Aorta (tissue), 5 donors: ENCODE results near the gene BLNK. TPM values are rescaled to one million over a fixed set of nuclear protein-coding genes. Genes with fewer than 3 reads are reported as not detected.

ENCODE experiments used
- ATAC-seq: fragments of 200-7000 bp; cut with Tn5 transposase; one replicate; pipeline ENCODE4 v1.9.1; 2022; ENCODE audit warnings: moderate library complexity; ENCODE audit not compliant: low FRiP score
- DNase-seq, 2 donors: peaks; one replicate each; pipeline ENCODE4 v3.0.0-alpha.2; 2020
- H3K27ac ChIP-seq, 2 donors: one replicate each; pipeline ENCODE4 v1.5.1; 2013; ENCODE audit warnings: low read length in 2 of 2, mild to moderate bottlenecking in 2 of 2, moderate library complexity in 2 of 2, control low read depth in 1 of 2, inconsistent platforms in 1 of 2, low read depth in 1 of 2
- H3K27me3 ChIP-seq, 2 donors: one replicate each; pipeline ENCODE4 v1.6.1; 2013; ENCODE audit warnings: control low read depth in 1 of 2, low read length in 1 of 2, mild to moderate bottlenecking in 1 of 2, moderate library complexity in 1 of 2; ENCODE audit not compliant: insufficient read depth in 2 of 2, control insufficient read depth in 1 of 2
- H3K36me3 ChIP-seq, 2 donors: one replicate each; pipeline ENCODE4 v1.6.1; 2013; ENCODE audit warnings: control low read depth in 1 of 2, low read length in 1 of 2, mild to moderate bottlenecking in 1 of 2; ENCODE audit not compliant: insufficient read depth in 2 of 2, control insufficient read depth in 1 of 2
- H3K4me1 ChIP-seq, 2 donors: one replicate each; pipeline ENCODE4 v1.6.1; 2013; ENCODE audit warnings: low read length in 2 of 2, control low read depth in 1 of 2, mild to moderate bottlenecking in 1 of 2, moderate library complexity in 1 of 2; ENCODE audit not compliant: insufficient read depth in 2 of 2, control insufficient read depth in 1 of 2
- H3K4me3 ChIP-seq, 2 donors: one replicate each; pipeline ENCODE4 v1.5.1; 2013; ENCODE audit warnings: low read length in 2 of 2, control low read depth in 1 of 2, mild to moderate bottlenecking in 1 of 2
- H3K9me3 ChIP-seq: one replicate; pipeline ENCODE4 v1.6.1; 2013; ENCODE audit warnings: mild to moderate bottlenecking, low read length; ENCODE audit not compliant: control insufficient read depth
- WGBS, 2 donors: extraction: QIAGEN DNeasy Blood & Tissue Kit; methylation state at CpG; one replicate each; pipeline ENCODE4 v1.1.7; 2013; 5-methylcytosine and 5-hydroxymethylcytosine counted together
- intact Hi-C, 2 donors: fragments of 100-400 bp; cut with DNase I; formaldehyde crosslinking; loops; one replicate each; pipeline versions ENCODE4 v1.14.2 to v1.15.0; 2022
- polyA plus RNA-seq, 2 donors: library from polyadenylated mRNA; stranded (reverse); fragments of 200-250 nt; gene quantifications; one replicate each; pipeline ENCODE4 v1.2.3, GENCODE V29; 2013
- total RNA-seq, 2 donors: library from RNA; stranded (reverse); fragmentation: NEBNext Ultra II Directional; extraction: Animal tissue kit (Norgen Biotek cat#: 25700); gene quantifications; one replicate each; pipeline ENCODE4 v1.2.1, GENCODE V29; 2021
- donor health status: healthy with polysubstance abuse.
- donor health status: Bipolar disorder and iron deficiency.
- donor health status: DM: no; HTN: no; CAD: no.
- donor health status: DM: no; HTN: no; CAD: no.
- donor health status: DM: yes; HTN: yes; CAD: no.

BLNK gene
- total and polyA plus RNA-seq, 4 donors, result 0.72 to 20.2 (median 8.3) TPM

DNA sequence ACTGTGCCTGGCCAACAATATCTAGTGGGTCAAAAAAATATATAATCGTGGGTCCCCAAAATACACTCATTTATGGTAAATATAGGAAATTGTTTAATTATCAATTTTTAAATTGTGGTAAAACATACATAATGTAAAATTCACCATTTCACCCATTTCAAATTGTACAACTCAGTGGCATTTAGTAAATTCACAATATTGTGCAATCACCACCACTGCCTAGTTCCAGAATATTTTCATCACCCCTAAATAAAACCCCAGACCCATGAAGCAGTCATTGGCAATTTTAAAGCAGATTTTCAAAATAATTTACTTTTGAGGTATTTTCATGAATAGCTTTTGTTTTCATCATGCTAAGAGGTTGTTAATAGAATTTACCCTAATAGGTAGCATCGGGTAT is 10.2 kb downstream of the BLNK start:
- Histone ChIP-seq H3K27me3 (no peaks in the 10 kb centered on the region), H3K36me3 (no peaks in the 10 kb centered on the region), H3K4me1 (no peaks in the 10 kb centered on the region), H3K27ac (no peak overlapping the region), H3K4me3 (no peak overlapping the region), H3K9me3 (no peaks in the 10 kb centered on the region)
- ATAC-seq (no peak), DNase-seq (no peak)
- intact Hi-C loops, result no loop called here
- 92 to 95% methylated on average over 2 of the region's 2 CpGs for WGBS, 2 donors

GRCh38 chr10:96260014-96260413 is 11.4 kb downstream of the BLNK start:
- H3K27ac ChIP-seq, result no peak overlapping the region
- no peak for ATAC-seq

GRCh38 chr10:96259150-96259549 is 12.2 kb downstream of the BLNK start:
- 79 to 83% methylated on average over 6 of the region's 6 CpGs for WGBS, 2 donors
- Histone ChIP-seq H3K4me1 (no peaks in the 10 kb centered on the region), H3K27me3 (no peaks in the 10 kb centered on the region), H3K36me3 (no peaks in the 10 kb centered on the region), H3K9me3 (no peaks in the 10 kb centered on the region), H3K4me3 (no peak overlapping the region), H3K27ac (no peak overlapping the region)
- intact Hi-C loops, result no loop called here
- DNase-seq (no peak), ATAC-seq (no peak)

More at GRCh38 chr10:96260014-96260413, 11.4 kb downstream of the BLNK start:
- no peak overlapping the region for H3K4me3 ChIP-seq
- no peaks in the 10 kb centered on the region for H3K27me3 ChIP-seq
- H3K9me3 ChIP-seq, result no peaks in the 10 kb centered on the region
- H3K36me3 ChIP-seq, result no peaks in the 10 kb centered on the region
- no peaks in the 10 kb centered on the region for H3K4me1 ChIP-seq
- no peak for DNase-seq
- WGBS, 2 donors, result 56 to 59% methylated on average over 3 of the region's 3 CpGs
- intact Hi-C loops, result no loop called here

DNA sequence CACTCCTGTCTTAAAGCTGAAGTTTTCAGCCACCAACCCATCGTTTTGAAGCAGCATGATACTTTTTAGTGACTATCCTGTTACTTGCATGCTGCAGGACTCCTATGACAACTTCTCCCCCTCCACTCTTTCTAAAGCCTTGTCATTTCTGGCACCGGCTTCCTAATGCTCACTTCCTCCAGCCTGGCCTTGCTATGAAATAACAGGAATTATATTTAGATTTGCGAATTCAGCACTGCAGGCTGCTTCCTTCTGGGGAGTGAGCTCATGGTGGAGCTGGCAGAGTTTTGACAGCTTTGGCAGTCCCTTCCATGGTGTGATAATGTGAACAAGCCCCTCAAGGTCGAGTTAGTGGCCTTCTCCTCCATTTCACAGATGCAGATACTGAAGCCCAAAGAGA is 13.4 kb downstream of the BLNK start:
- intact Hi-C loops, result no loop called here
- ATAC-seq (peak; percentile 76), DNase-seq (peak; percentile 76 to 82)
- H3K4me1 ChIP-seq, result no peaks in the 10 kb centered on the region
- H3K27me3 ChIP-seq, result no peaks in the 10 kb centered on the region
- WGBS, 2 donors, result 0 to 3% methylated on average over 4 of the region's 4 CpGs
- H3K27ac ChIP-seq, result no peak overlapping the region
- no peak overlapping the region for H3K4me3 ChIP-seq
- H3K9me3 ChIP-seq, result no peaks in the 10 kb centered on the region
- no peaks in the 10 kb centered on the region for H3K36me3 ChIP-seq

GRCh38 chr10:96255549-96256333 is 15.6 kb downstream of the BLNK start:
- H3K27ac ChIP-seq, result no peak overlapping the region
- H3K36me3 ChIP-seq, result no peaks in the 10 kb centered on the region
- ATAC-seq (no peak), DNase-seq (no peak)
- H3K27me3 ChIP-seq, result no peaks in the 10 kb centered on the region
- H3K4me3 ChIP-seq, result no peak overlapping the region
- no peaks in the 10 kb centered on the region for H3K4me1 ChIP-seq
- H3K9me3 ChIP-seq, result no peaks in the 10 kb centered on the region
- intact Hi-C loops, result no loop called here
- WGBS, 2 donors, result 29 to 47% methylated on average over 6 of the region's 6 CpGs

DNA sequence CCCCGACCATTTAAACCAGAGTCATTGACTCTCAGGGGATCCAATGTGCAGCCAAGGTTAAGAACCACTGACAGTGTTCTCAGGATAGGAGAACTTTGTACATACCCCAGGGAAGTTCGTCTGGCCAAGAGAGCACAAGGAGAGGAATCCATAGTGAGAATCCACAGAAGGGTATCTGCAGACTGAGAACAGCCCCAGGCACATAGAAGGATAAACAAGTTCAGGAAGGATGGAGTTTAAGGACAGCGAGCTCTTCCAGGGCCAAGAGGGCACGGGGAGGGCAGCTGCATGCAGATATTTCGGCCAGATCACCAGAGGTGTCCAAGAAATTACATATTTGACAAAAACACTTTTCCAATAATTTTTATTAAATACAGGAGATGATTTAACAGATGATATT is 16.4 kb downstream of the BLNK start:
- Histone ChIP-seq H3K4me3 (no peak overlapping the region), H3K9me3 (no peaks in the 10 kb centered on the region), H3K4me1 (no peaks in the 10 kb centered on the region), H3K27ac (no peak overlapping the region), H3K36me3 (no peaks in the 10 kb centered on the region), H3K27me3 (no peaks in the 10 kb centered on the region)
- intact Hi-C loops, result no loop called here
- ATAC-seq (no peak), DNase-seq (no peak)
- WGBS, 2 donors, result 90% methylated on average over 5 of the region's 5 CpGs

DNA sequence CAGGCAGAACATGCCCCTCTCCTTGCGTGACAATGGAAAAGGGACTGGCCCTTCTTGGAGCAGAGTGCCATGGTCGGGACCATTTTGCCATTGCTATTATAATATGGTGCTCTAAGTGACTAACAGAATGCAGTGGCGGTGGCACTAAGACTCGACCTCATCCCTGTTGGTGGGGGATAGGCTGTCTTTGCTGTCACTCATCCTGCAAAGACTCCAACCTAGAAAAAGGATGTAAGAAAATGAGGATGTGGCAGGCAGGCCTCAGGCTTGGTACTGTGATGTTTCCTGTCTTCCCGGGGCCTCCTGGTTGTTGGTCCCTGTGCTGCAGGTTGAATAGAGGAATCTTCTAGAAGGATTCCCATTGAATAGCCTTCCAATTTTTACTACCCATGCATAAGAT is 18.6 kb downstream of the BLNK start:
- Histone ChIP-seq H3K27me3 (no peaks in the 10 kb centered on the region), H3K4me1 (no peaks in the 10 kb centered on the region), H3K36me3 (no peaks in the 10 kb centered on the region), H3K4me3 (no peak overlapping the region), H3K27ac (no peak overlapping the region), H3K9me3 (no peaks in the 10 kb centered on the region)
- intact Hi-C loops, result no loop called here
- ATAC-seq (no peak), DNase-seq (no peak)
- WGBS, 2 donors, result 91% methylated on average over 5 of the region's 5 CpGs

DNA sequence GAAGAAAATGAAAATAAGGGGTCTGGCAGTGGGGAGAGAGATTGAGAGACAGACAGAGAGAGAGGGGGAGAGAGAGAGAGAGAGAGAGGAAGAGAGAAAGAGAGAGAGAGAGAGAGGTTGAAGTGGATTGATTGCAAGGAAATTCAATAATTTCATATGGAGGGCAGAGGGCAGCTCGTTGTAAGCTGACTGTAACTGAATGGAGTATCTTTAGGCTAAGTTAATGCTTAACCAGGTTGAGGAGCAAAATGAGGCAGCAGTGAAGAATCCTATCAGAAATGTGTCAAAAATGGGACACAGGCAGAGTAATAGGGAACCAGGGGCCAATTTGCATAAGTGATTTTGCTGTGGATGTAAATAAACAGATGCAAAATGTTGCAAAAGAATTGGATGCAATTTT is 21.0 kb downstream of the BLNK start:
- H3K27ac ChIP-seq, result no peak overlapping the region
- no peak overlapping the region for H3K4me3 ChIP-seq
- intact Hi-C loops, result no loop called here
- 73 to 80% methylated on average over 1 of the region's 1 CpG for WGBS, 2 donors
- H3K9me3 ChIP-seq, result no peaks in the 10 kb centered on the region
- no peaks in the 10 kb centered on the region for H3K36me3 ChIP-seq
- H3K27me3 ChIP-seq, result no peaks in the 10 kb centered on the region
- DNase-seq, result no peak
- no peak for ATAC-seq
- H3K4me1 ChIP-seq, result no peaks in the 10 kb centered on the region

- Histone ChIP-seq H3K9me3 (no peaks in the 10 kb centered on the region), H3K27ac (no peak overlapping the region), H3K36me3 (no peaks in the 10 kb centered on the region), H3K4me1 (no peaks in the 10 kb centered on the region), H3K4me3 (no peak overlapping the region), H3K27me3 (no peaks in the 10 kb centered on the region)
- ATAC-seq (no peak), DNase-seq (no peak)
- 95% methylated on average over 5 of the region's 5 CpGs for WGBS, 2 donors
- intact Hi-C loops, result no loop called here
These were observed 22.1 kb downstream of the BLNK start for GRCh38 chr10:96249264-96249663.
